ENCODE results near the gene SPDYE16.
"Not testable (repeated sequence)": the region's sequence is repeated elsewhere in the genome, so short reads cannot be mapped to it uniquely, and the experiment has no call there.

Gene SPDYE16, protein sequence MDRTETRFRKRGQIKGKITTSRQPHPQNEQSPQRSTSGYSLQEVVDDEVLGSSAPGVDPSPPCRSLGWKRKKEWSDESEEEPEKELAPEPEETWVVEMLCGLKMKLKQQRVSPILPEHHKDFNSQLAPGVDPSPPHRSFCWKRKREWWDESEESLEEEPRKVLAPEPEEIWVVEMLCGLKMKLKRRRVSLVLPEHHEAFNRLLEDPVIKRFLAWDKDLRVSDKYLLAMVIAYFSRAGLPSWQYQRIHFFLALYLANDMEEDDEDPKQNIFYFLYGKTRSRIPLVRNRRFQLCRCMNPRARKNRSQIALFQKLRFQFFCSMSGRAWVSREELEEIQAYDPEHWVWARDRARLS

DNA sequence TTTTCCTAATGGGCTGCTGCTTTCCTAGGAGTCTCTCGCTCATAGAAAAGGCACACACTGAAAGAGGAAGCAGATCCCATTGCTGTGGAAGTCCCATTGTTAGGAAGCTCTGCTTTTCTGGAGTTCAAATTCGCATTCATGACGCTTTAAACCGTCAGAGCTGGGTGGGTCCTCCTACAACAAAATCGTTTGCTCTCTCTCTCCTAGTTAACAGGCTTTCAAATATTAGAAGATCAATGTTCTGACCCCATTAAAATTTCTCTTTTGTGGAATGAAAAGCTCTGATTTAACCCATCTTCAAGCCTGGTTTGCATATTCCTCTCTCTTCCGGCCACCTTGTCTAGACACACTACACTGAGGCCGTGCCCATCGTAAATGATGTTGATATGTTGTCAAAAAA is at the start of gene SPDYE16:
TSS of gene SPDYE16 (minus strand) at position 101 of the 400 bp plus-strand sequence. CDS start 1,838 bp downstream, outside the sequence.
- not testable (repeated sequence) for DNase-seq (ENCODE audit: extremely low read depth, low read depth)

DNA sequence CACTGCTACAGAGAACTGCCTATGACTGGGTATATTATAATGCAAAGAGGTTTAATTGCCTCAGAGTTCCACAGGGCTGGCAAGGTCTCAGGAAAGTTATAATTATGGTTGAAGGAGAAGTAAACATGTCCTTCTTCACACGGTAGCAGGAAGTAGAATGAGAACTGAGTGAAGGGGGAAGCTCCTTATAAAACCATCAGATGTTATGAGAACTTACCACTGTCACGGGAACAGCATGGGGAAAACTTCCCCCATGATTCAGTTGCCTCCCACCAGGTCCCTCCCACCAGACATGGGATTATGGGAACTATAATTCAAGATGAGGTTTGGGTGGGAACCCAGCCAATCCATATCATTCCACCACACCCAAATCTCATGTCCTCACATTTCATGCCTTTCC is 49.6 kb upstream of the SPDYE16 start:
- not testable (repeated sequence) for DNase-seq (ENCODE audit: extremely low read depth, low read depth)

DNA sequence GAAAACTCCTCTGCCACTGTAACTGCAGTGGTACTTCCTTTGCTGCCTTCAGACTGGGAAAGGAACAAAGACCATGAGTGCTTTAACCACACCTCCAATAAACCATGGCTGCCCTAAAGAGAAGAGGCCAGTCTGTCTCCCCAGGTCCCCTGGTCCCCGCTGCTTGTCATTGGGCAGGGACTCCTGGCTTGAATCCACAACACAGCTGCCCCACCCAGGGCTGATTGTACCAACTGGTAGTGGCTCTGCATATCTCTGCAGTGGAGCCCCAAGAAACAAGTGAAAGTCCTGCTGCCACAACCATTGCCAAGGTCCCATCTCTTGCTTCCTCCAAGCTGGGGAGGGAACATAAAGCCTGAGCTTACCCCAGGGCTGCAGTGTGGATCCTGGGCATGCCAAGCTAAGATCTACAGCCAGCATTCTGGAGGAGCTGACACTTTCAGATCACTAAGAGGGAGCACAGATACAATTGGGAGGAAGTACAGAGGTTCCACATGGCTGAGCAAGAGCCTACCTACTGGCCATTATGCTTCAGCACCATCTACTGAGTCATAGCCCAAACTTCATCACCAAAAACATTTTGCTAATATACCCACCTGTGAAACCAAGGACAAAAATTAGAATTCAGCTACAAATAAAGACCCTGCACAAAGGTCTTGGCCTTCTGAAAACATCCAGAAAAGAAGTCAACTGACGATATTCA is 48.7 kb upstream of the SPDYE16 start:
- not testable (repeated sequence) for DNase-seq (ENCODE audit: extremely low read depth, low read depth)

DNA sequence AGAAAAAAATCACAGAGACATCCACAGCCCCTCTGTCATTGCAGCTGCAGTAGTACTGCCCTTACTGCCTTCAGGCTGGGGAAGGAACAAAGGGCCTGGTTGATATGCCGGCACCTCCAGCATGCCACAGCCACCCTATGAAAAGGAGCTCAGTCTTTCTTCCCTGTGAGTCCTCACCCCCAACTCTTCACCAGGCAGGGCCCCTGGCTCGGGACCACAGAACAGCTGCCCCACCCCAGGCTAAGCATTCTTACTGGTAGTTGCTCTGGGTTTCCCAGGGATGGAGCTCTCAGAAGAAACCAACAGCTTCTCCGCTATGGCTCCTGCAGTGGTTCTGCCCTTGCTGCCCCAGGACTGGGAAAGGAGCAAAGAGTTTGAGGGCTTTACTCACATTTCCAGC is 47.9 kb upstream of the SPDYE16 start:
- not testable (repeated sequence) for DNase-seq (ENCODE audit: extremely low read depth, low read depth)

DNA sequence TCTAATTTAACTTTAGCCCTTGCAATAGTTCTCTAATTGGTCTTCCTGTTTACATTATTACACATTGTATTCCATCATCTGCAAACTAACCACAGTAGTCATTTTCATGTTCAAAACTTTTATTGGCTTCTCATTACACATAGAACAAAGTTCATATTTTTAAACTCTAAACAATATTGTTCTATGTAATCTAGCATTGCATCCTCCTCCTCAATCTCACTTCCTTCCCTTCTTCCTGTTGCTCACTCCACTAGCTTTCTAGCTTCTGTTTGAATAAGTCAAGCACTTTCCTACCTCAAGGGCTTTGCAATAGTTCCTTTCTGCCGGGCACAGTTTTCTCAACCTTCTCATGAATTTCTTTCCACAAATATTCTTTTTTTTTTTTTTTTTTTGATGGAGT is 45.5 kb upstream of the SPDYE16 start:
- not testable (repeated sequence) for DNase-seq (ENCODE audit: extremely low read depth, low read depth)

DNA sequence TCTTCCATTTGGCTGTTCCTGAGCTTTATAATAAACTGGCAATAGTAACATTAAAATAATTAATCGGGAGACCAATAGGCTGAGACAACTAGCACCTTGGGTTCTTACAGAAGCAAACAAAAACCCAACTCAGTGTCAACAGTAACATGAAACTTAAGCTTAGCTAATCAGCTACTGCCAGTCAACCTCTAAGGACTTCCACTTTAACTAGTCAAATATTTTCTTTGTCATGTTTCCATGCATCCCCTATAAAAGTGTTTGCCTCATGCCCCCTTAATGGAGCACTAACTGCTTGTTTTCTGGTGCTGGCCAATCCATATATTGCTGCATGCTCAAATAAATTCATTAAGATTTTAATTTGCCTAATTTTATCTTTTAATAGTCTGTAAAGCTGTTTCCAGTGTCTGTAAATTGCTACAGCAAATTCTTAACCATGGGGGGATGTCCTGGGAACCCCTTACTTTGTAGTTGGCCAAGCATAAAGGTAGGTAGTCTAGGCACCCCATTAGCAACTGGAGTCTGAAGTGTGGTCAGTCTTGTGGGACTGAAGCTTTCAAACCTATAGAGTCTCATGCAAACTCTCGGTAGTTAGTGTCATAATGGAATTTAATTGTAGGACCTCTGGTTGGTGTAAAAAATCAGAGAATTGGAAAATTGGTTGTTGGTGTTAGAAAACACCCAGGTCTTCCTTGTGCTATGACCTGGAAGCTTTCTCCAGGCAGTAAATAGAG is 43.7 kb upstream of the SPDYE16 start:
- not testable (repeated sequence) for DNase-seq (ENCODE audit: extremely low read depth, low read depth)

DNA sequence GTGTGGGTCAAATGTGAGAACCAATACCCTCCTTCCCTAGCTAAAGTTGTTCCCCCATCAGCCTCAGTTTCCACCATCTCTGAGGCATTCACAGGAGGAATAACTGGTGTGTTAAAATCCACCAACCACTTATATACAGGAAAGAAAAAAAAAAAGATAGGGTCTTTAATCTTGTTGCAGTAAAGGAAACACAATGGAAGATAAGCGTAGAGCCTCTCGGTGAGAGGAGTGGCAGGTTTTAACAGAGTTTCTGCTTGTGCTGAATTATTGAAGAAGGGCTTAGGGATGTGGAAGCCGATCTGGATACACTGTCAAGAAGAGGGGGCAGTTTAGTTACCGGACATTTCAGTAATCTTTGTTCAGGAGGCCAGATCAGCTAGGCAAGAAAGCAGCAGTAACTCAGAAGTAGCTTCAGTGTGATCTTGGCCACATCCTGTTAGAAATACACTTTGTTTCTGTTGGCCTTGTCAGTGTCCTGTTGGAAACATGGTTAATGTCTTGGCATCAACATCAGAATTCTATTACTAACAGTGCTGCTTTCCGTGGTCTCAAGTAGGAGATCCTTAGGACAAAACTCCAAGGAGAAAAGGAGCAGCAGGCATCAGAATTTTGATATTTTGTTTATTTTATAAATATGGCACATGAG is 40.7 kb upstream of the SPDYE16 start:
- not testable (repeated sequence) for DNase-seq (ENCODE audit: extremely low read depth, low read depth)

DNA sequence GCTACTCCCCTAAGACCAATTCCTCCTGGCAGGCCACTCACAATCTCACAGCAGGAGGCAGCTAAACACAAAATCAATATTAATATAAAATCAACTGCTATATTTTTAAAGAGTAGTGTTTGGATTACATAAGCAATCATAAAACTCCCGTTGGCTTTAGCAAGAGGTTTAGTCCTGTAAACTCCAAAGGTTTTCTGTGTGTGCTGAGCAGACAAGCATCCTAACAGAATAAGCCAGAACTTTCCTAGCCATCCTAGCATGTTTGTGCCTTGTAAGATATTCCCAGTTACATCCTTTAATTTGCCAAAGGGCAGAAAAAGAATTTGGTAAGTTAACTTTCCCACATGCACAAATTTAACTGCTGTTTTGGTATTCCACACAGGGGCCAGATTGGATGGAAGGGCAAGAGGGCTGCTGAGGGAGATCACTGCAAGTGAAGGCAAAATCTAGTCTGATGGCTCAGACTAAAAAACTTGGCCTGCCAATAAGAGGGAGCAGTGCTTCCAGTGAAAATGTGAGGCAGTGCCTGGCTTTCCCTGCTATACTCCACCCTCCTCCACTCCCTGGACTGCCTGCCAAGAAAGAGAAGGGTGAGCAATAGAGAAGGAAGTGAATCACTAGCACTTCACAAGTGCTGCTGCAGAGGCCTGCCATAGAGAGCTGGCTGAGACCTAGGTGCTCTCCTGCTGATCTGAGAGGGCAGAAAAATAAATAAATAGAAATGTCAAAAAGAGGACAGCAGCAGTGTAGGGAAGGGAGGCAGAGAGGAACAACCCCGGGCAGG is 39.9 kb upstream of the SPDYE16 start:
- DNase-seq (ENCODE audit: extremely low read depth, low read depth): peak; percentile 49

DNA sequence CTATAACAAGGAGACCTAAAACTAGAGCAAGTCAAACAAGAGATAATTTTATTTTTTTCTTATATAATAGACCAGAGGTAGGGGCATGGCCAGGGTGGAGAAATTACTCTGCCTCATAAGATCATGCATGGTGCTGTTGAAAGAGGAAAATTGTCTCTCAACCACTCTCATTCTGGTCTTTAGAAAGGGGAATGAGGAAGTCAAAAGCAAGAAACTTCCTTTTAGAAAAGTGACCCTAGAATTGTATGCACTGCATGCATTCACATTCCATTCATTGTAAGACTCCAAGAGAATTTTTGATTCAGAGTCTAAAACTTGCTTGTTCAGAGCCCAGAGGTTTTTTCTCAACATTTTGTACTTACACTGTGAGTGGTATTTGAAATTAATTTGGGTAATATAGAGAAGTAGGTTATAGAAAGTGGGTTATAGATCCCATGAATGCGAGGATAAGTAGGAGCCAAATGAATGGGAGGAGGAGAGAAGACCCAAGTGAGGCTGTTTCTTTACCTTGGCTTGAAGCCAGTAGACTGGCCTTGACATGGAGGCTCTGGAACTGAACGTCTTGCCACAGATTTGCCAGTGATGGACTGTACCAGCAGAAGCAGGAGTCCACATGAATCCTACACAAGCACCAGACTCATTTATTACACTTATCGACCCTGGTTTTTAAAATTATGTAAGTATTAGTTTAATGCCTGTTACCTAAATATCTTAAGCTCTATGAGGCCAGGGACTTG is 33.0 kb upstream of the SPDYE16 start:
- DNase-seq (ENCODE audit: extremely low read depth, low read depth): not testable (repeated sequence)

DNA sequence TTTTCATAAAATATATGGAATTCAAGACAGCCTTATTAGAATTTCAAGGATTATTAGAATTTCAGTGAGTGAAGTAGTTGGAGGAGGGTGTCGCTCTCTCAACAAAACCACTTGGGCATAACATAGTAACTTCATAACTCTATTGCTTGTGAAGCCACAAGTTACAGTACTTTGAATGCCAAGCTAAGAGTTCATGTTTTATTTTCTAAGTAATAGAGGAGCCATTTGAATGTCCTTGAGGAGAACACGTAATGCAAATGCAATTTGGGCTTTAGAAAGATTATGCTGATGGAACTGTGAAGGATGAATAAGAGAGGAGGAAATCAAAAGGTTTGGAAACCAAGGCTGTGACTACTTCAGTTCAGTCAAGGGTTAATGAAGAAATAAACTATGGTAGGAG is 32.3 kb upstream of the SPDYE16 start:
- DNase-seq (ENCODE audit: extremely low read depth, low read depth): not testable (repeated sequence)

DNA sequence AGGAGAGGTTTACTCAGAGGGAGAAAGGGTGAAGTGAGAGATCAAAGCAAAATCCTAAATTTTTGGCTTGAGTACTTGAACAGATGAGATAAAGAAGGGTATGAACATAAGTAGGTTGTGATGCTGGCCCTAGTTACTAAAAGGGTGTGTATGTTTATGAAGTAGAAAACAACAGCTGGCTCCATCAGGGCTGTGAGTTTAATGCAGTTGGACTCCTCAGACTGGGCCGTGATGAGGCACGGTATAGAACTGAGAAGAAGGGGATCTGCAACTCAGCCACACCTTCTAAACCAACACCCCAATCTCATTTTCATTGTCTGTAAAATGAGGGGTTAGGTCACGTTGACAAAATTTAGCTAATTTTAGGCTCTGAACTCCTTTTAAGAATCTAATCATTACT is 29.2 kb upstream of the SPDYE16 start:
- not testable (repeated sequence) for DNase-seq (ENCODE audit: extremely low read depth, low read depth)

DNA sequence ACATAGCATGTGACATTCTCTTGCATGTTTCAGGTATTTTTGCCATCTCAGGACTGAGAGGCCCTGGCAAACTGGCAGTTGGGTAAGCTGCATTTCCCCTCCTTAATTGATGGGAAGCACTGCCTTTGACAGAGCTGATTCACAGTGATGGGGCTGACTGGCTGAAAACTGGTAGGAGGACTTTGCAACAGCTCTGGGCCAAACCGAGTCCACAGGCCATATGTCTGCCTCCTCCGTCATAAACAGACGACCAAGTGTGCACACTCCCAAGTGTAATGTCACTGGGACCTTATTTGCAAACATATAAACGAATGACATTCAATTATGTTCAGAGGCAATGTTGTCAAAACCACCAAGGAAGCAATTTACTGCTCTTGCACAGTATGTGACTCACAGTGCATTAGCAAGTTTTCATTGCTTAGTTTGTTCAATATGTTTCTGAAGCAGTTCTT is 27.3 kb upstream of the SPDYE16 start:
- not testable (repeated sequence) for DNase-seq (ENCODE audit: extremely low read depth, low read depth)

DNA sequence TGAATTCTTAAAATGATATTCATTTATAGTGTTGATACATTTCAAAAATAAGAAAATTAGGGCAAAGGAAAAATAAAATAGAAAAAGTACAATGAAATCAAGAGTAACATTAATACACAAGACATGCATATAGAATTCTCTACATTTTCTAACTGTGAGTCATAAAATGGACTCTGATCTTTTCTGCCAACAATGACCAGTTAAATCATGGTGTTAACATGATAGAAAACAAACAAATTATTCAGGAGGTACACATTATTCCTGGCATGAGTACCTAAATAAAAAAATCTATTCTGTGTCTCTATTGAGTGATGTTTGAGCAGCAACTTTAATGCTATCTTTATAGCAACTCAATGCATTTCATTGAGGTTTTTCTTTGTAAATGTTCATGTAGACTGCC is 25.6 kb upstream of the SPDYE16 start:
- DNase-seq (ENCODE audit: extremely low read depth, low read depth): not testable (repeated sequence)

DNA sequence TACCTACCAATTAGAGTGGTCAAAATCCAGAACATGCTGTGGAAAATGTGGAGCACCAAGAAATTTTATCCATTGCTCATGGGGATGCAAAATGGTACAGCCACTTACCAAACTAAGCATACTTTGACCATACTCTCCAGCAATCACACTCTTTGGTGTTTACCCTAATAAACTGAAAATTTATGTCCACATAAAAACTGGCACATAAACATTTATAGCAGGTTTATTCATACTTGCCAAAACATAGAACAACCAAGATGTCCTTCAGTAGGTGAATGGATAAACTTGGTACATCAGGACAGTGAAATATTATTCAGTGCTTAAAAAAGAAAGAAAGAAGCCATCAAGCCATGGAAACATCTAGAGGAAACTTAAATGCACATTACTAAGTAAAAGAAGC is 24.7 kb upstream of the SPDYE16 start:
- not testable (repeated sequence) for DNase-seq (ENCODE audit: extremely low read depth, low read depth)

DNA sequence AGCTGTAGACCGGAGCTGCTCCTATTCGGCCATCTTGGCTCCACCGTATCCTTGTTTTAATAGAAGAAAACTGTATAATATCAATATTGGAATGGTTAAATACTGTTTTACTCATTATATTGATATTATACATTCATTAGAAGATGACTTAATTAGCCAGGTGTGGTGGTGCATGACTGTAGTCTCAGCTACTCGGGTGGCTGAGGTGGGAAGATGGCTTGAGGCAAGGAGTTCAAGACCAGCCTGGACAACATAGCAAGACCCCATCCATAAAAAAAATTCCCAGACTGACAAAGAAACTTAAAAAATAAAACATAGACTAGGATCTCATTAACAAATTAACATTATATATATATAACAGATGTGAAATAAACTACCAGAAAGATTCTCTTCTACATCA is 24.2 kb upstream of the SPDYE16 start:
- not testable (repeated sequence) for DNase-seq (ENCODE audit: extremely low read depth, low read depth)

DNA sequence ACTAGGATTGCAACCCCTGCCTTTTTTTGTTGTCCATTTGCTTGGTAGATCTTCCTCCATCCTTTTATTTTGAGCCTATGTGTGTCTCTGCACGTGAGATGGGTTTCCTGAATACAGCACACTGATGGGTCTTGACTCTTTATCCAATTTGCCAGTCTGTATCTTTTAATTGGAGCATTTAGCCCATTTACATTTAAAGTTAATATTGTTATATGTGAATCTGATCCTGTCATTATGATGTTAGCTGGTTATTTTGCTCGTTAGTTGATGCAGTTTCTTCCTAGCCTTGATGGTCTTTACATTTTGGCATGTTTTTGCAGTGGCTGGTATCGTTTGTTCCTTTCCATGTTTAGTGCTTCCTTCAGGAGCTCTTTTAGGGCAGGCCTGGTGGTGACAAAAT is 21.9 kb upstream of the SPDYE16 start:
- DNase-seq (ENCODE audit: extremely low read depth, low read depth): not testable (repeated sequence)

DNA sequence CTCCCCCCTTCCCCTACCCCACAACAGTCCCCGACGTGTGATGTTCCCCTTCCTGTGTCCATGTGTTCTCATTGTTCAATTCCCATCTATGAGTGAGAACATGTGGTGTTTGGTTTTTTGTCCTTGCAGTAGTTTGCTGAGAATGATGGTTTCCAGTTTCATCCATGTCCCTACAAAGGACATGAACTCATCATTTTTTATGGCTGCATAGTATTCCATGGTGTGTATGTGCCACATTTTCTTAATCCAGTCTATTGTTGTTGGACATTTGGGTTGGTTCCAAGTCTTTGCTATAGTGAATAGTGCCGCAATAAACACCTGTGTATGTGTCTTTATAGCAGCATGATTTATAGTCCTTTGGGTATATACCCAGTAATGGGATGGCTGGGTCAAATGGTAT is 18.2 kb upstream of the SPDYE16 start:
- not testable (repeated sequence) for DNase-seq (ENCODE audit: extremely low read depth, low read depth)

DNA sequence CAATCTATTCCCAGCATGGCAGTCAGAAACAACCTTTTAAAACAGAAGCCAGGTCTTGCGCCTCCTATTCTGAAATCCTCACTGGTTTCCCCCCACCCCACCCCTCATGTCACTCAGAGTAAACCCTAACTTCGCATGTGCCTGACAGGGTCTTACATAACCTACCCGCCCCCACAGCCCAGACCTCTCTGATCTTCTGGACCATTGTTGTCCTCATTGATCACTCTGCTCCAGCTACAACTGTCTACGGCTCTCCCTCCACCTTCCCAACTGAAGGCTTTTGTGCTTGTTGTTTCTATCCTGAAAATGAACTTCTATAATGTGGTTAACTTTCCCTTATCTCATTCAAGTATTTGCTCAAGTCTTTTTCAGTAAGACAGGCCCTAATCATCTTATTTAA is 17.1 kb upstream of the SPDYE16 start:
- DNase-seq (ENCODE audit: extremely low read depth, low read depth): not testable (repeated sequence)

DNA sequence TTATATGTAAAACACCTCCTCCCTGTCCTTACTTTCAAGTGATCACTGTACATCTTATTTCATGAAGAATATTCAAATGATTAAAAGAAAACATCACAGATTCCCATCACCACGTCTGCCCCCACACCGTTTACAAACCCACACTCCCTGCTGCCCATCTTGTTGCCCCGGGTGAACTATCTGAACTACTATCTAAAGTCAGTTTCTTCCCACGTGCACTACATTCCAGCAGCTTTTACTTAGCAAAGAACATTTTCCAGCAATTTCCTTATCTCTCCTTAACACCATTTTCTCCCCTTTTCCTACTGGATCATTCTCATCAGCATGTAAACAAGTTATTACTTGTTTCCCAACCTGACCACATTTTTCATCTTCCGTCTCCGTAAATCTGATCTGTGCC is 16.6 kb upstream of the SPDYE16 start:
- DNase-seq (ENCODE audit: extremely low read depth, low read depth): not testable (repeated sequence)

DNA sequence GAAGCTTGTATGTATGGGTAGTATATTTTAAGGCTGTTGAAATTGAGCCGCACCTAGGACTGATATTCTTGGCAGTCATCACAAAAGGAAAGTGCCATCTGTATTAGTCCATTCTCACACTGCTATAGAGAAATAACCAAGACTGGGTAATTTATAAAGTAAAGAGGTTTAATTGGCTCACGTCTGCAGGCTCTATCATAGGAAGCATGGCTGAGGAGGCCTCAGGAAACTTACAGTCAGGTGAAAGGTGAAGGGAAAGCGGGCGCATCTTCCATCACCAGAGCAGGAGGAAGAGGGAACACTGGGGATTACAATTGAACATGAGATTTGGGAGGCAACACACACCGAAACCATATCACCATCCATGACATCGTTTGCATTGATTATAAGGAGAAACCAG is 8.9 kb upstream of the SPDYE16 start:
- not testable (repeated sequence) for DNase-seq (ENCODE audit: extremely low read depth, low read depth)

All from AG09319 (cell line).